Karpas-422 (cell line): Measurements from ENCODE around the gene MKNK1. TPM values are rescaled to one million over a fixed set of nuclear protein-coding genes. Genes with fewer than 3 reads are reported as not detected.

Experiments used
- DNase-seq: peaks from one replicate; pipeline ENCODE4 v3.0.0-alpha.2; 2015
- H2AFZ ChIP-seq: fragments of 200-600 bp; sonication (generic); 2 replicates; pipeline ENCODE4 v1.6.1; 2014; ENCODE audit warnings: antibody characterized with exemption, low read length, mixed read lengths
- H3K27ac ChIP-seq: fragments of 200-600 bp; sonication (generic); 2 replicates; pipeline ENCODE4 v1.5.1; 2014; ENCODE audit warnings: mild to moderate bottlenecking, low read length, moderate library complexity
- H3K27me3 ChIP-seq: fragments of 200-600 bp; sonication (generic); 2 replicates; pipeline ENCODE4 v1.6.1; 2014; ENCODE audit warnings: low read length, mixed read lengths
- H3K36me3 ChIP-seq: fragments of 200-600 bp; sonication (generic); 2 replicates; pipeline ENCODE4 v1.6.1; 2014; ENCODE audit warnings: low read length, mixed read lengths; ENCODE audit not compliant: insufficient read depth
- H3K4me1 ChIP-seq: fragments of 200-600 bp; sonication (generic); 2 replicates; pipeline ENCODE4 v1.6.1; 2014; ENCODE audit warnings: mild to moderate bottlenecking, low read length, mixed read lengths
- H3K4me2 ChIP-seq: fragments of 200-600 bp; sonication (generic); 2 replicates; pipeline ENCODE4 v1.6.1; 2014; ENCODE audit warnings: low read length, low read depth, mild to moderate bottlenecking; ENCODE audit not compliant: poor library complexity, severe bottlenecking
- H3K4me3 ChIP-seq: fragments of 200-600 bp; sonication (generic); 2 replicates; pipeline ENCODE4 v1.5.1; 2014; ENCODE audit warnings: mild to moderate bottlenecking, antibody characterized with exemption, low read length, mixed read lengths
- H3K79me2 ChIP-seq: fragments of 200-600 bp; sonication (generic); 2 replicates; pipeline ENCODE4 v1.6.1; 2014; ENCODE audit warnings: mild to moderate bottlenecking, low read length, mixed read lengths
- H3K9ac ChIP-seq: fragments of 200-600 bp; sonication (generic); 2 replicates; pipeline ENCODE4 v1.6.0; 2014; ENCODE audit warnings: low read length
- H3K9me2 ChIP-seq: fragments of 200-600 bp; sonication (generic), shearing (Covaris generic); replicated peaks from 2 replicates; pipeline ENCODE4 v1.6.0; 2014; ENCODE audit warnings: mild to moderate bottlenecking, low read length, moderate library complexity; ENCODE audit not compliant: insufficient read depth
- H3K9me3 ChIP-seq: fragments of 300-700, 200-600 bp; sonication (generic); 2 replicates; pipeline ENCODE4 v1.6.1; 2014; ENCODE audit warnings: low read length, mixed read lengths
- H4K20me1 ChIP-seq: fragments of 200-600 bp; sonication (generic); 2 replicates; pipeline ENCODE4 v1.6.1; 2014; ENCODE audit warnings: mild to moderate bottlenecking, antibody characterized with exemption, low read length, low read depth; ENCODE audit not compliant: insufficient read depth
- total RNA-seq: library from RNA; depleted of rRNA; stranded (reverse); fragments of >200 nt; shearing (Covaris generic); gene quantifications from 2 replicates; pipeline ENCODE4 v1.2.3, GENCODE V29; 2014; ENCODE audit warnings: low replicate concordance

The MKNK1 gene
- total RNA-seq, 1 experiment from 2014 or later: 14.0 TPM

DNA sequence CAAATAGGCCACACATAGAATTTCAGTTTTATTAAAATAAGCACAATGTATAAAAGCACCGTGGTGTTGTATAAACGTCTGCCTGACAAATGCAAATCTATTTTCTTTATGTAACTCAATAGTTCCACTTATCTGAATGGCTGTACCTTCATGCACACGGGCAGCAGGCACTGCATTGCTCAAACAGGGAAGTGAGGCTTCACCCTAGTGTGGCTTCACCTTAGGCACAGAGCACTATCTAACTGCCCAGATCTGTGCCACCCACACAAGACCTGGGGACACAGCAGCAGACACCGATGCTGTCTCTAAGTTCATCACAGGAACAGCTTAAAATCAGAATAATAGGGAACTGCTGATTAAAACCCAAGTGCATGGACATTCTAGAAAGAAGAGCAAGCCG, 46.7 kb downstream of the MKNK1 start:
- no peaks in the 10 kb centered on the region for H3K4me1 ChIP-seq
- H3K9me2 ChIP-seq: no peaks in the 10 kb centered on the region
- no peaks in the 10 kb centered on the region for H4K20me1 ChIP-seq
- no peak overlapping the region for H3K4me2 ChIP-seq
- no peaks in the 10 kb centered on the region for H3K36me3 ChIP-seq
- no peak for DNase-seq
- H3K27ac ChIP-seq: no peak overlapping the region
- no peaks in the 10 kb centered on the region for H3K27me3 ChIP-seq
- no peak overlapping the region for H2AFZ ChIP-seq
- H3K79me2 ChIP-seq: no peaks in the 10 kb centered on the region
- no peak overlapping the region for H3K9ac ChIP-seq
- no peaks in the 10 kb centered on the region for H3K9me3 ChIP-seq
- no peak overlapping the region for H3K4me3 ChIP-seq

DNA sequence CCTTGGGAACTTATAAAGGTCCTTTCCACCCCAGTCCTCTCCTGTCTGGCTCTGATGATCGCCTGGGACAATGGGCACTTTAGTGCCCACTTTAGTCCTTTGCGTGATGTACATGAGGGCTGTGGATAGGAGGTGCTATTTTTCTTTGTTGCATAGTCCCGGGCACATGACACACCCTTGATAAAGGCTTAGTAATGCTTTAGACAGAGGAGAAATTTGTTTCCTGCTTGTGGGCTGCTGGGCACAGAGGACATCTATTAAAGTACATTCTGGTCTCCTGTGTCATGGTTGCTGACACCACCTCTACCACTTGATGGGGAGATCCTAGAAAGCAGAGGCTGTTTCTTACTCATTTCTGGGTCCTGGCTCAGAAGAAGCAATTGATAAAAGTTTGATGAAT, 47.2 kb downstream of the MKNK1 start:
- no peak overlapping the region for H3K27ac ChIP-seq
- no peaks in the 10 kb centered on the region for H3K9me2 ChIP-seq
- H3K4me2 ChIP-seq: no peak overlapping the region
- no peaks in the 10 kb centered on the region for H3K9me3 ChIP-seq
- no peak overlapping the region for H2AFZ ChIP-seq
- H3K4me3 ChIP-seq: no peak overlapping the region
- H4K20me1 ChIP-seq: no peaks in the 10 kb centered on the region
- H3K36me3 ChIP-seq: no peaks in the 10 kb centered on the region
- DNase-seq: no peak
- no peaks in the 10 kb centered on the region for H3K79me2 ChIP-seq
- no peaks in the 10 kb centered on the region for H3K4me1 ChIP-seq
- H3K27me3 ChIP-seq: no peaks in the 10 kb centered on the region
- no peak overlapping the region for H3K9ac ChIP-seq

GRCh38 chr1:46555826-46556619, 48.0 kb downstream of the MKNK1 start:
- Histone ChIP-seq H4K20me1 (no peaks in the 10 kb centered on the region), H3K9ac (no peak overlapping the region)

DNA sequence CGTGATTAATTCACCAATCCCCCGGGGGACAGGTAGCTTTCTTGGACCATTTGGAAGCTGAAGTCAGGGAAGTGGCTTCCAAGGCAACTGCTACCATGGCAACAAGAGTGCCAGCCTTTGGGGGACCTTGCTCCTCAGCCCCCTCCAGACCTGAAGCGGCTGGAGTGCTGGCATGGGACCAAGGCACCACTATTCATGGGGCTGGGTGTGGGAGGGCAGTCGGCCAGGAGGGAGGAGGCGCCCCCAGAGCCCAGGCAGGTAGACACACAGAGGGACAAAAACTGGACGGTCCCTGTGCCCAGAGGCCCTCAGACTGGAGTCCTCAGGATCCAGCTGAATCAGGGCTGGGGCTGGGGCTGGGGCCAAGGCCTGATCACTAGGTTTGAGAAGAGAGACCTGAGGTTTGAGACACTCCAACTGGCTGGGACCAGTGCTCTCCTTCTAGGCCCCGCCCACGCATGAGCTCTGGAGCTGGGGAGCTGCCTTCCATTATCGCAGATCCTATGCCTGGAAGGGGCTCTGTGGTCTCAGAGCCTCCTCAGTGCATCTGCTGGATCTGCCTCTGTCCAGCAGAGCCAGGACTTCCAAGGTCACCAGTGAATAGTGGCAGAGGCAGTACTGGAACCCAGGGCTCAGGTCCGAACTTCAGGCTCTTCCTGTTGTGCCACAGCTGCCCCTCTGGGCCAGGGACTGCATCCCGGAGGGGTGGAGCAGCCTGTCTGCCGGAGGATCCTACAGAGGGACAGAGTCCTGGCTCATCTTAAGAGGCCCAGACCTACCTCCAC, 49.3 kb downstream of the MKNK1 start:
- Histone ChIP-seq H3K9me3 (no peaks in the 10 kb centered on the region), H3K9me2 (no peaks in the 10 kb centered on the region), H3K79me2 (no peaks in the 10 kb centered on the region), H3K4me2 (no peak overlapping the region), H3K36me3 (no peaks in the 10 kb centered on the region), H3K27ac (no peak overlapping the region), H3K4me1 (peaks cover under 1% of the 10 kb centered on the region; the same call in 1 of the 2 replicates), H3K4me3 (no peak overlapping the region), H4K20me1 (no peaks in the 10 kb centered on the region), H2AFZ (no peak overlapping the region), H3K9ac (no peak overlapping the region), H3K27me3 (no peaks in the 10 kb centered on the region)
- DNase-seq: no peak

More at GRCh38 chr1:46555826-46556619, 48.0 kb downstream of the MKNK1 start:
- no peak overlapping the region for H2AFZ ChIP-seq
- no peaks in the 10 kb centered on the region for H3K9me2 ChIP-seq
- no peak overlapping the region for H3K27ac ChIP-seq
- no peaks in the 10 kb centered on the region for H3K79me2 ChIP-seq
- H3K4me2 ChIP-seq: no peak overlapping the region
- H3K4me3 ChIP-seq: no peak overlapping the region
- no peak for DNase-seq
- no peaks in the 10 kb centered on the region for H3K9me3 ChIP-seq
- H3K4me1 ChIP-seq: no peaks in the 10 kb centered on the region
- no peaks in the 10 kb centered on the region for H3K27me3 ChIP-seq
- no peaks in the 10 kb centered on the region for H3K36me3 ChIP-seq

GRCh38 chr1:46554236-46554596, 49.9 kb downstream of the MKNK1 start:
- H3K36me3 ChIP-seq: no peaks in the 10 kb centered on the region
- no peaks in the 10 kb centered on the region for H3K79me2 ChIP-seq
- no peaks in the 10 kb centered on the region for H3K27me3 ChIP-seq
- peaks cover 3% of the 10 kb centered on the region; the same call in 1 of the 2 replicates for H3K4me1 ChIP-seq
- H3K9me2 ChIP-seq: no peaks in the 10 kb centered on the region
- no peaks in the 10 kb centered on the region for H3K9me3 ChIP-seq
- H2AFZ ChIP-seq: no peak overlapping the region
- H4K20me1 ChIP-seq: no peaks in the 10 kb centered on the region
- H3K4me3 ChIP-seq: no peak overlapping the region
- no peak overlapping the region for H3K27ac ChIP-seq
- H3K4me2 ChIP-seq: no peak overlapping the region
- DNase-seq: no peak
- H3K9ac ChIP-seq: no peak overlapping the region

DNA sequence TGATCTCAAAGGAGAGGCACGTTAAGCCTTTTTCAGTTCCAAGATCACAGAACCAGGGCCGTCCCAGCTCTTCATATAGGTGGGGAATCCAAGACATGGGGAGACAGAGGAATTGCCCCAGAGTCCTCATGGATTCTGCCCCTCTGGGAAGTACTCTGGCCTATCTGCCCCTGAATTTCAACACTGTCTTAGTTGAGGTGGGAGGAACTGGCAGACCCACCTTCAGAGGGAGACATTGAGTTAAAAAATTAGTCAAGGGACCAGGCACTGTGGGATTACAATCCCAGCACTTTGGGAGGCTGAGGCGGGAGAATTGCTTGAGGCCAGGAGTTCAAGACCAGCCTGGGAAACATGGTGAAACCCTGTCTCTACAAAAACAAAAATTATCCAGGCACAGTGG, 50.6 kb downstream of the MKNK1 start:
- Histone ChIP-seq H3K27ac (no peak overlapping the region), H3K9me2 (no peaks in the 10 kb centered on the region), H3K36me3 (no peaks in the 10 kb centered on the region), H3K4me3 (no peak overlapping the region), H3K4me1 (peaks cover 3% of the 10 kb centered on the region; the same call in 1 of the 2 replicates), H3K9ac (no peak overlapping the region), H3K4me2 (no peak overlapping the region), H4K20me1 (no peaks in the 10 kb centered on the region), H3K79me2 (no peaks in the 10 kb centered on the region), H2AFZ (no peak overlapping the region), H3K27me3 (no peaks in the 10 kb centered on the region), H3K9me3 (no peaks in the 10 kb centered on the region)
- no peak for DNase-seq

GRCh38 chr1:46552357-46553237, 51.5 kb downstream of the MKNK1 start:
- Histone ChIP-seq H3K27me3 (no peaks in the 10 kb centered on the region), H3K9ac (no peak overlapping the region), H3K27ac (no peak overlapping the region), H3K4me1 (peaks cover 3% of the 10 kb centered on the region), H3K79me2 (no peaks in the 10 kb centered on the region), H3K4me3 (no peak overlapping the region), H3K4me2 (no peak overlapping the region), H3K9me2 (no peaks in the 10 kb centered on the region), H4K20me1 (no peaks in the 10 kb centered on the region), H3K36me3 (no peaks in the 10 kb centered on the region), H2AFZ (no peak overlapping the region), H3K9me3 (no peaks in the 10 kb centered on the region)
- DNase-seq: no peak
